Measurements from ENCODE around the gene TPRN. TPM values are rescaled to one million over a fixed set of nuclear protein-coding genes. Genes with fewer than 3 reads are reported as not detected.

Gene TPRN
- total RNA-seq, 4 donors from 2014 or later, result 3.4 to 10.2 (median 6.3) TPM

DNA sequence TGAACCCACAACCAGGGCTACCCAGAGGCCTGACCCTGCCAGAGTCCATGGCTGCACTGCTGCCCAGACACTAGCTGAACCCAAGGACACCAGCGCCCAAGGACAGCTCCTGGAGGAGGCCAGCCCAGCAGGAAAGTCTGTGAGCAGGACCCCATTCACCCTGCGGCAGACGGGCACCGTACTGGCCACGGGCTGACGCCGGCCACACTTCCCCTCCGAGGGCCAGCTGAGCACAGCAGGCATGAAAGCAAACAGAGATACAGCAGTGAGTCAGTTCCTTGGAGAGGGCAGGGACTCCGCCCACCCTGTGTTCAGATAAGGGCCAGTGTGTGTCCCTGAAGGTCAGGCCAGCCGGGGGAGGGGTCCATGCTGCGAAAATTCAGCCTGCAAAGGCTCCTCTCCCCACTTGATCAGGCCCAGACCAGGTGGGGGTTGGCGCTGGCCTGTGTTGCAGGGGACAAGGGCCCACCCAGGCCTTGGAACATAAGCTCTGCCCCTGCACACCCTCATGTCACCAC lies 18.3 kb upstream of the TPRN start:
- H3K4me3 ChIP-seq, result no peak overlapping the region
- DNase-seq, result no peak
- ATAC-seq, result no peak
- no peak for TF ChIP-seq POLR2A (IDR thresholded peaks at IDR 0.05)
- TF ChIP-seq, protein P1, sequence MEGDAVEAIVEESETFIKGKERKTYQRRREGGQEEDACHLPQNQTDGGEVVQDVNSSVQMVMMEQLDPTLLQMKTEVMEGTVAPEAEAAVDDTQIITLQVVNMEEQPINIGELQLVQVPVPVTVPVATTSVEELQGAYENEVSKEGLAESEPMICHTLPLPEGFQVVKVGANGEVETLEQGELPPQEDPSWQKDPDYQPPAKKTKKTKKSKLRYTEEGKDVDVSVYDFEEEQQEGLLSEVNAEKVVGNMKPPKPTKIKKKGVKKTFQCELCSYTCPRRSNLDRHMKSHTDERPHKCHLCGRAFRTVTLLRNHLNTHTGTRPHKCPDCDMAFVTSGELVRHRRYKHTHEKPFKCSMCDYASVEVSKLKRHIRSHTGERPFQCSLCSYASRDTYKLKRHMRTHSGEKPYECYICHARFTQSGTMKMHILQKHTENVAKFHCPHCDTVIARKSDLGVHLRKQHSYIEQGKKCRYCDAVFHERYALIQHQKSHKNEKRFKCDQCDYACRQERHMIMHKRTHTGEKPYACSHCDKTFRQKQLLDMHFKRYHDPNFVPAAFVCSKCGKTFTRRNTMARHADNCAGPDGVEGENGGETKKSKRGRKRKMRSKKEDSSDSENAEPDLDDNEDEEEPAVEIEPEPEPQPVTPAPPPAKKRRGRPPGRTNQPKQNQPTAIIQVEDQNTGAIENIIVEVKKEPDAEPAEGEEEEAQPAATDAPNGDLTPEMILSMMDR (IDR thresholded peaks at IDR 0.05 in 4 of 5, conservative IDR thresholded peaks at IDR 0.05 in 1 of 5), result no peak
- in situ Hi-C loops (cut with MboI; ENCODE audit: low sequenced_read_pairs in 4 of 4) (loop anchor here in 1 of 4 donors (10.0 kb wide), 1 partner anchor 94 kb away; no protein-coding TSS in a partner anchor), intact Hi-C loops (cut with DNase I; ENCODE audit: low total_unique reads) (no loop called here)
- no peaks in the 10 kb centered on the region for H3K27me3 ChIP-seq
- no peak overlapping the region for H3K27ac ChIP-seq
- H3K9me3 ChIP-seq, result no peaks in the 10 kb centered on the region
- H3K36me3 ChIP-seq, result no peaks in the 10 kb centered on the region
- peaks cover 10 to 26% of the 10 kb centered on the region in 2 donors for H3K4me1 ChIP-seq

DNA sequence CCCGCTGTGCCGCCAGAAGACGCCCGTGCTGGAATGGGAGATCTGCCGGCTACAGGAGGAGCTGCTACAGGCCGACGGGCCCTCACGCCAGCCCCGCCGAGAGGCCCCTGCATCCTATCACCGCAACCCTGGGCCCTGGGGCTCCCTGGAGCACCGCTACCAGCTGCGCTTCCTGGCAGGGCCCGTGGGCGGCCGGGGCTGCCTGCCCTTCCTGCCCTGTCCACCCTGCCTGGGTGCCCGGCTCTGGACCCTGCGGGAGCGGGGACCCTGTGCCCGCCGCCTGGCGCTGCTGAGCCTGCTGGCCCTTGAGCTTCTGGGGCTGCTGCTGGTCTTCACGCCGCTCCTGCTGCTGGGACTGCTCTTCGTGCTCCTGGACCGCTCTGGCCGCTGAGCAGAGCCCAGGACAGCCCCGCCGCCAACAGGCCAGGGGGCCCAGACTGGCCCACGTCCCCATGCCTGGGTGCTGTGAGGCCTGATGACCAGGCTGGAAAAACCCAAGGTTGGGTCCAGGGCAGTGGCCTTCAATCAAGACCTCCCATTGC lies 17.7 kb upstream of the TPRN start:
- no peak for ATAC-seq
- intact Hi-C loops (cut with DNase I; ENCODE audit: low total_unique reads), result no loop called here
- in situ Hi-C loops (cut with MboI; ENCODE audit: low sequenced_read_pairs in 4 of 4), result loop anchor here in 1 of 4 donors (10.0 kb wide), 1 partner anchor 93 kb away; no protein-coding TSS in a partner anchor
- no peak for TF ChIP-seq POLR2A (IDR thresholded peaks at IDR 0.05)
- TF ChIP-seq, protein P1 (IDR thresholded peaks at IDR 0.05 in 4 of 5, conservative IDR thresholded peaks at IDR 0.05 in 1 of 5), result no peak
- no peaks in the 10 kb centered on the region for H3K9me3 ChIP-seq
- no peak for DNase-seq
- no peaks in the 10 kb centered on the region for H3K36me3 ChIP-seq
- peaks cover 9 to 26% of the 10 kb centered on the region in 2 donors for H3K4me1 ChIP-seq
- H3K27me3 ChIP-seq, result no peaks in the 10 kb centered on the region
- no peak overlapping the region for H3K4me3 ChIP-seq
- H3K27ac ChIP-seq, result peak overlapping the region in 1 of 4 donors; percentile 56

DNA sequence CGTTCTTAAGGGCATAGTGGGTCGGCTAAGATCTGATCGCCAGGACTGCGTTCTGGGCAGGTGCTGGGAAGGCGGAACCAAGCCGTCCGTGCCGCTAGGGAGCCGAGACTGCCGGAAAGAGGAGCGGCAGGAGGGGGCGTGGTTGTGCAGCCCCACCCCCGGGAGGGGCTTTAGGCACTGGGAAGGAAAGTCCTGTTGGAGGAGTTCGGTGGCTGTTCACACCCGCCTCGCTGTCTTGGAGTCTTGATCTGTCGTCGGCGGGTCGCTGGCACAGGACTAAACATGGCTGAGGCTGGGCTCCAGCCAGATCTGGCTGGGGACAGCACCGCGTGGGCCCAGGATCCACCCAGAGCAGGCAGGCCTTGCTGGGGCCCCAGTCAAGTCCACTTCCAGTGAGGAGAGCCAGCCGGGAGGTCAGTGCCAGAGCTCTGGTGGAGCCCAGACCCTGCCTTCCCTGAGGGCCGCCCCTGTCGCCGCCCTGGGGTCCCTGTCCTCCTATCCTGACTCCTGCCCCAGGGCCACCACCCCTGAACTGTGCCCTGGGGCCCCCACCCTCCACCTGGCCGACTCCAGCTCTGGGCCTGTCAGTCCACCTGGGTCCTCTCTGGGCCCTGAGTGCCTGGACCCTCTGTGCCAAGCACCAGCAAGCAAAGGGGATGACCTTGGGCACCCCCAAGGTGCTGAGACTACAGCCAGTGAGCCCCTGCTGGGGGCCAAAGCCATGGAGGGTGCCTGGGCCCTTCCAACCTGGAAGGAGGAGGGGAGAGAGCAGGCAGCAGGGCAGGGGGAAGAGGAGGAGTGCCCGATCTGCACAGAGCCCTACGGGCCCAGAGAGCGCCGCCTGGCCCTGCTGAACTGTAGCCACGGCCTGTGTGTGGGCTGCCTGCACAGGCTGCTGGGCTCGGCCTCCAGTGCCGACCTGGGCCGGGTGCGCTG lies 17.0 kb upstream of the TPRN start:
- no peak for TF ChIP-seq POLR2A (IDR thresholded peaks at IDR 0.05)
- TF ChIP-seq, protein P1 (IDR thresholded peaks at IDR 0.05 in 4 of 5, conservative IDR thresholded peaks at IDR 0.05 in 1 of 5), result no peak

DNA sequence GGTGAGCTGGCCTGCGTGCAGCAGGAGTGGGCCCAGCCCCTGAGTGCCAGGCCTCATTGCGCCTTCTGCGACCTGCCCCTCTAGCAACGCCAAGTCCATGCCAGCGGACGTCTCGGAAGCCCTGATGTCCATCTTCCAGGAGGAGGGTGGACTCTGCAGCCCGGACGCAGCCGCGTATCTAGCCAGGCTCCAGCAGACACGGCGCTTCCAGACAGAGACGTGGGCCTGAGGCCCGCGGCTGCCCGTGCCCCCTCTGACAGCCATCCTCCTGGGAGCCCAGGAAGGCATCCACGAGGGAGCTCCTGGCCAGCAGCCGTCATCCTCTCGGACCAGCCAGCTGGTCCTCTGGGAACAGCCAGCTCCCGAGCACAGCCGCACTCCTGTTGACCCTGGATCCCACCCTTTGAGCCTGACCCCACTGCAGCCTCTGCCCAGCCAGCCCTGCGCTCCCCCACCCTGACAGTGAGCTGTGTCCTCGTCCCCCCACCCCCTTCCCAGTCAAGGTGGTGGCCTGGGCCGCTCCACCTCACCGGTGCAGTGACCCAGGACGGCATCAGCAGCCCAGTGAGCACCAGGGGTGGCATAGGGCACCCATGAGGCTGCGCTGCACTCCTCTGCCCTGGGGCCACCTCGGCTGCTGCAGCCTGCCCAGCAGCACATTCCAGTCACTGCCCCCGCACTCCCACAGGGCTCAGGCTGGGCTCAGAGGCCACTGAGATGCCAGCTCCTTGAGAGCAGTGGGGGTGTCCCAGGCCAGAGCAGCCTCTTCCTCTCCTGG lies 15.8 kb upstream of the TPRN start:
- Histone ChIP-seq H3K36me3 (no peaks in the 10 kb centered on the region), H3K4me1 (peaks cover 9 to 14% of the 10 kb centered on the region in 2 donors), H3K27me3 (no peaks in the 10 kb centered on the region), H3K4me3 (no peak overlapping the region), H3K9me3 (no peaks in the 10 kb centered on the region), H3K27ac (no peak overlapping the region)
- no peak for TF ChIP-seq POLR2A (IDR thresholded peaks at IDR 0.05)
- TF ChIP-seq, protein P1 (IDR thresholded peaks at IDR 0.05 in 4 of 5, conservative IDR thresholded peaks at IDR 0.05 in 1 of 5), result no peak
- DNase-seq (no peak), ATAC-seq (no peak)
- in situ Hi-C loops (cut with MboI; ENCODE audit: low sequenced_read_pairs in 4 of 4) (loop anchor here in 1 of 4 donors (10.0 kb wide), 1 partner anchor 92 kb away; no protein-coding TSS in a partner anchor), intact Hi-C loops (cut with DNase I; ENCODE audit: low total_unique reads) (no loop called here)

More for the DNA sequence above, 17.0 kb upstream of the TPRN start:
- in situ Hi-C loops (cut with MboI; ENCODE audit: low sequenced_read_pairs in 4 of 4) (loop anchor here in 1 of 4 donors (10.0 kb wide), 1 partner anchor 93 kb away; no protein-coding TSS in a partner anchor), intact Hi-C loops (cut with DNase I; ENCODE audit: low total_unique reads) (no loop called here)
- Histone ChIP-seq H3K27me3 (no peaks in the 10 kb centered on the region), H3K27ac (peak overlapping the region; percentile 14 to 56 (median 34)), H3K4me3 (peak overlapping the region; percentile 39 to 47 (median 41)), H3K36me3 (no peaks in the 10 kb centered on the region), H3K4me1 (peaks cover 9 to 21% of the 10 kb centered on the region in 2 donors), H3K9me3 (no peaks in the 10 kb centered on the region)
- peak in 1 of 2 donors; percentile 47 for DNase-seq
- peak; percentile 35 to 56 for ATAC-seq
